HG03108 (cell line): ENCODE results near the gene BATF2.
"Not testable (repeated sequence)": the region's sequence is repeated elsewhere in the genome, so short reads cannot be mapped to it uniquely, and the experiment has no call there.

Experiments used
- ATAC-seq: cut with Tn5 transposase; IDR thresholded peaks from one replicate; pipeline ENCODE4 v1.9.1; 2021; ENCODE audit warnings: moderate library complexity; ENCODE audit not compliant: unreplicated experiment

Gene BATF2

DNA sequence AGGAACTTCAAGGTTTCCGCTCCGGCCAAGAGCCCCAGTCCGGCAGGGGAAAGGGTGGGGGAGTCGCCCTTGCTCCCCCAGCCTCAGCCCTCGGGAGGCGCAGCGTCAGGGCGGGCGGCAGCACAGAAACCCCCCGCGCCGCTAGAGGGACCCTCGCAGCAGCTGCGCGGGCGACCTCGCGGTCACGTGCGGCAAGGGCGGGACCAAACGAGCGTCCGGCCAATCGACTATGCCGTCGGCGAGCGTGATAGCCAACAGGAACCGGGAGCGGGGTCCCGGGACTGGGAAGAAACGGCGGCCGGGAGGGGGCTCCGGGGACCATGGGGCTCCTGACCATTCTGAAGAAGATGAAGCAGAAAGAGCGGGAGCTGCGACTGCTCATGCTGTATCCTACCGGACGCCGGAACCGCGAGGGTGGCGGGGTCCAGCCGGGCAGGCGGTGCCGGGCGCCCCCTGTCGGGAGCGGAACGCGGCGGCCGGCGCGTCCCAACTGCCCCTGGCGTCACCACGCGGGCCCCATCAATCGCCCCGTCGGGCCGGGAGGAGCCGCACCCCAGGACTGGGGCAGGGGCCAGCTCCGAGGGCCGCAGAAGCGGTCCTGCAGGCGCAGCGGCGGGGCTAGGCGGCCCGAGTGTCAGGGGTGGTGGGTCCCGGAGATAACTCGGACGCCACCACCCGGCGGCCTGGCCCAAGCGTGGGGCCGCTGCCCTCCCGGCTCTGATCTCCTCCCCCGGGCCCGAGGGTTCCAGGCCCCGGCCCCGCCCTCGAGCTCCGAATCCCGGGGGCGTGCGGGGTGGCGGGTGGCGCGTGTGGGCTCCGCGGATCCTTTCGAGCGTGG, 17.3 kb upstream of the BATF2 start, which contains the start of gene ARL2:
Gene ARL2, plus strand, starts transcription at position 273 of the 838 bp plus-strand sequence. Its CDS starts 48 bp downstream, at position 321.
- peak; percentile 69 for ATAC-seq

DNA sequence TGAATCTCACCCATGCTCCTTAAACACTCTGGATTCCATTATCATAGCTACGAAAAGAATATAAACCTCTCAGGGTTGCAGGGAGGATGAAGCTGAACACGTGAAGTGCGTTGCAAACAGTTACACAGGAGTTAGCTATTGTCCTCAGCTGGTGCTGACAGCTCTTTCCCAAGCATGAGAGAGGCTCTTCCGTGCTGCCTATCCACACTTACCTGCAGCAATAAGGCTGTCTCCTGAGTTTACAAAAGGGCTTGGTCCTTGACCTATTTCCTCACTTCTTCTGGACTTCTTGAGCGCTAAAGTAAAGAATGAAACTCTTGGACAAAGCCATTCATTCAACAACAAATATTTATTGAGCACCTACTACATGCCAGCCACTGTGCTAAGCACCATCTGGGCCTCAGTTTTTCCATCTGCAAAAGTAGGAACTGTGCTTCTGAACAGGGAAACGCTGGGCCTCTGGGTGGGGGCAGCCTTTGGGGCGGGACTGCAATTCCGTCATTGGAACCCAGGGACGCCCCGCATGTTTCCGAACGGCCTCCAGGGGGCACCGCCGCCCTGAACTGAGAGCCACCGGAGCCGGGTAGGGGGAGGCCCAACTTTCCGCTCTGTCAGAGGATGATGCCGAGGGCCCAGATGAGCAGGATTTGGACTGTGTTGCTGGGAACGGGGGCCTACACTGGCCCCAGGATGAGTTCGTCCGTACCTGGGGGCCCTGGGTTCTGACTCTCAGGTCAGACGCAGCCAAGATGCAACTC, 16.5 kb upstream of the BATF2 start:
- peak; percentile 56 for ATAC-seq

DNA sequence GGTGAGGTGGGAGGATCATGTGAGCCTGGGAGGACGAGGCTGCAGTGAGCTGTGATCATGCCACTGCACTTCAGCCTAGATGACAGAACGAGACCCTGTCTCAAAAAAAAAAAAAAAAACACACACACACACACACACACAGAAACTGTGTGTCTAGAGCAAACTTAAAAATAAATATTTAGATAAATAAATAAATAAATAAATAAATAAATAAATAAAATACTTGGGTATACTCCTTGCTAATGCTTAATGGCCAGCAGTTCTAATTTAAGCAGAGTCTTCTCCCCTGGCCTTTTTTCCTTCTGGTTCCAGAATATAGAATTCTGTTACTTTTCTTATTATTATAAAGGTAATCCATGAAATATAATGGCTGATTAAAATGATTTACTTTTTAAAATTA, 12.1 kb upstream of the BATF2 start:
- no peak for ATAC-seq

DNA sequence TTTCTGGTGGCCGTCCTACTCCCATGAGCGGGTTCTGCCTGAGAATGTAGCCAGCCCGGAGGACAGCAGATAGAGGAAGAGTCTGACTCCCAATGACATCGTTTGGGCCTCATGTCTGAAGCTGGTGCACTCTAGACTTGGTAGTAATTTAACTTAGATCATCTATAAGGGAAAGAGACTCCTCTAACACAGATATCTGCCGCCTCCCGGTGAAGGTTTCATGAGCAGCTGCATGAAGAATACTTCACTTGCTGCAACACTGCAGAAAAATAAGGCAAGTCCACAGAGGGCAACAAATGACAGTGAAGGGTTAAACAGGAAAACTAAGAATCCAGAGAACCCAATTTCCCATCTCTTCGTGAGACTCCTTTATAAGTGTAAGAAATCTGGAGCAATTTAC, 11.2 kb upstream of the BATF2 start:
- ATAC-seq = no peak

DNA sequence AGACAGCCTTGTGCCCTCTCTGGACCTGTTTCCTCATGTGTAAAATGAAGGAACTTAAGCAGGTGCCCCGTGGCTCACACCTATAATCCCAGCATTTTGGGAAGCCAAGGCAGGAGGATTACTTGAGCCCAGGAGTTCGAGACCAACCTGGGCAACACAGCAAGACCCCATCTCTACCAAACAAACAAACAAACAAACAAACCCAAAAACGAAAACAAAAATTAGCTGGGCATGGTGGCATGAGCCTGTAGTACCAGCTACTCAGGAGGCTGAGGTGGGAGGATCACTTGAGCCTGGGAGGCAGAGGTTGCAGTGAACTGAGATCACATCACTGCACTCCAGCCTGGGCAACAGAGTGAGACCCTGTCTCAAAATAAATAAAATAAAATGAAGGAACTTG, 7.2 kb upstream of the BATF2 start:
- not testable (repeated sequence) for ATAC-seq

DNA sequence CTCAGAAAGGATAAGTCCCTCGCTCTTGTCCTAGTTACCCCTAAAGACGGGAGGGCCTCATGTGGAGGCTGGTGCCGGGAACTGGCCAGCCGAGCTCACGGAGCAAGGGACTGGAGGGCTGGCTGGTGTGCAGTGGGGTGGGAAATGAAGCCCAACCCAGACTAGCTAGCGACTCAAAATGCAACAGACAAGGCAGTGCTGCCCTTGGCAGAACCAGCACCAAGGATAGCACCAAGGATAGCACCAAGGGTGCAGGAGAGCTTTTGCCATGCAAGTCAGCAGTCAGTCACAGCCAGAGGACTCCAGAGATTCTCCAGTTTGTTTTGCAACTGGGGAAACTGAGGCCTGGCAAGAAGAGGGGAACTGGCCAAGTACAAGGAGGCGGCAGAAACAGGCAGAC, 6.5 kb upstream of the BATF2 start:
- no peak for ATAC-seq

DNA sequence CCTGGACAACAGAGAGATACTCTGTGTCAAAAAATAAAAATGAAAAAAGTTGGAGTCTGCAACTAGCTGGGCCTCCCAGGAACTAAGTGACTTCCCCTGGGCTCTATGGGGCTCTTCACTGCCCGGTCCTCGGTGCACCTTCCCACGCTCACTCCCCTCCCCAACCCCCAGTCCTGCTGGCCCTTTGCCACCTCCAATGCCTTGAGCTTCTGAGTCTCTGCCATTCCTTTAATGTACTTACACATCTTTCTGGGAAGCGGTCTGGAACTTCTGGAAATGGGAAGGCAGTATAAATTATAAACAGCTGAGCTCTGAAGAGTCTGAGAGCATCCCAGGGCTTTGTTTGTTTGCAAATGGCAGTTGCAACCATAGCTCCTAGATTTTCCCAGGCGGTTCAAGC, 5.9 kb upstream of the BATF2 start:
- no peak for ATAC-seq

DNA sequence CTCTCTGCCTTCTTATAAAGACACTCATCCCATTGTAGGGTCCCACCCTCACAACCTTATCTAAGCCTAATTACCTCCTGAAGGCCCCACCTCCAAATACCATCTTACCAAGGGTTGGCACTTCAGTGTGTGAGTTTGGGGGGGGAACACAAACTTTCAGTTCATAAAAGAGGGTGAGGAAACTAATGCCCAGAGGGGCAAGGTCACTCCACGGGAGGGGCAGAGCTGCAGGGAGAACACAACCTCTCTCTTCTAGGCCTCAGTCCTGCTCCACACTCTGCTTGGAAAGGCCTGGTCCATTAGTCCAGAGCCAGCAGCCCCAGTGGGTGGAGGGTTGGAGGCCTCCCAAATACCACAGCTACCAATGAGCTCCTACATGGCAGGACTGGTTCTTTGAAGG, 2.7 kb upstream of the BATF2 start:
- no peak for ATAC-seq

DNA sequence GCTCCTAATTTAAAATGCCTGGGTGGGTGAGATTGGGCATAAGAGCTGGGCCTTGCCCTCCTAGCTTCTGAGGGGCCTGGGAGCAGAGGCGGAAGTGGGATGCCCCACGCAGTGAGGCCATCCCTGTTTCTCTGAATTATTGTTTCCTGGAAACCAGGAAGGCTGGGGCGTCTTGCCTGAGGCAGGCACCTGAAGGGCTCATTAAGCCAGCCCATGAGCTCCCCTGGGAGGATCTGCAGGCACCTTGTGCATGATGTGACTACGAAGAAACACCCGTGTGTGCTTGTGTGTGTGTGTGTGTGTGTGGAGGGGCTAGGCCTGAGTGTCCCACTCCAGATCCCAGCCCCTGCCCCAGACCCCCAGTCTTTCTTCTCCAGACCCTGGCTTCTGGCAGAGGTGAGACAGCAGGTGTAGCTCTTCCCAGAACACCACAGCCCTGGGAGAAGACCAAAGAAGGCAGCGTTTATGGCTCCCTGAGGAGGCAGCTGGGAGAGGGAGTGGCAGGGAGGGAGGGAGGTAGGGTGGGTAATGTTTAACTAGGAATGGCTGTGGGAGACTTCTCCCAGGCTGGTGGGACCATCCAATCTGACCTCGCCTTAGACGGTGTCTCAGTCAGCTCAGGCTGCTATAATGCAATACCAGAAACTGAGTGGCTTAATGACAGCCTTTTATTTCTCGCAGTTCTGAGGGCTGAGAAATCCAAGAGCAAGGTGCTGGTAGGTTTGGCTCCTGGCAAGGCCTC, 2.1 kb upstream of the BATF2 start:
- ATAC-seq = no peak

DNA sequence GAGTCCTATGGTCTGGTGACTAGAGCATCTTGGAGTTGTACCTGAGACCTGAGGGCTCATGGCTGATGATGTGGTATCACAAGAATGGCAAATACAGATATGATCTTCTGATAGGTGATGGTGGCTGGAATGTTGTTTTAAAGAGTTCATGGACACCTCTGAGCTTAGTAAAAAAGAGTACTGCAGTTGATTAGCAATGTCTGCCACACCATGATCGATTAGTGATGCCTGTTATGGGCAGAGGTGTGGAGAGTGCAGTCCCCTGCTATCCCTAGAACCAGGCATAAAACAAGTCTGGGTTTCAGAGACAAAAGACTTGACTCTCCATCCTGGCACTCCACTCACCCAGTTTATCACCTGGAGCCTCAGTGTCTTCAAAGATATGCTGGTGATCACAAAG, 1.4 kb upstream of the BATF2 start:
- ATAC-seq = no peak

DNA sequence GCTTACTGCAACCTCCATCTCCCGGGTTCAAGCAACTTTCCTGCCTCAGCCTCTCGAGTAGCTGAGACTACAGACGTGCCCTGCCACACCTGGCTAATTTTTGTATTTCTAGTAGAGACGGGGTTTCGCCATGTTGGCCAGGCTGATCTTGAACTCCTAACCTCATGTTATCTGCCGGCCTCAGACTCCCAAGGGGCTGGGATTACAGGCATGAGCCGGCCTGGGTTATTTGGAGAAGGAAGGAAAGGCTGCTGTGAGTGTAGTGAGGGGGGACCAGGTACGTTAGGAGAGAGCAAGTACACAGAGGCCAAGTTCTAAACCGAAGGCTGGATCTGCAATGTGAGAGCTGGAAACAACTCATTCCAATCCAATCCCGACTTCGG, 453 bp downstream of the BATF2 start:
- no peak for ATAC-seq

DNA sequence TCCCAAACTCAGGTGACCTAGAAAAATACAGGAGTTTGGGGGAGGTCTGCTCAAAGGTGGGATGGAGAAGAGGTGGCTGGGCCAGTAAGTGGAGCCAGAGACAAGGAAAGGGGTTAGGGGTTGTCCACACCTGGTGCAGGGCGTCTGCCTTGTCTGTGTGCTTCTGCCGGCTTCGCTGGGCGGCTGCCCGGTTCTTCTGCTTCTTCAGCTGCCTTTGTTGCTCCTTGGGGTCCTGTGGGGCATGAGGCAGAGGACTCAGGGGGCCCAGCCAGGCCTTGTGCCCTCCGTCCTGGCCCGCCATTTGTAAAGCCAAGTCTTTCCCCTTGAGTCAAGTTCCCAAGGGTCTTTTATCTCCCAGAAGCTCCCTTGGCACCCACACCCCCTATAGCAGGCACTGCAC, 2.5 kb downstream of the BATF2 start:
- ATAC-seq = no peak

DNA sequence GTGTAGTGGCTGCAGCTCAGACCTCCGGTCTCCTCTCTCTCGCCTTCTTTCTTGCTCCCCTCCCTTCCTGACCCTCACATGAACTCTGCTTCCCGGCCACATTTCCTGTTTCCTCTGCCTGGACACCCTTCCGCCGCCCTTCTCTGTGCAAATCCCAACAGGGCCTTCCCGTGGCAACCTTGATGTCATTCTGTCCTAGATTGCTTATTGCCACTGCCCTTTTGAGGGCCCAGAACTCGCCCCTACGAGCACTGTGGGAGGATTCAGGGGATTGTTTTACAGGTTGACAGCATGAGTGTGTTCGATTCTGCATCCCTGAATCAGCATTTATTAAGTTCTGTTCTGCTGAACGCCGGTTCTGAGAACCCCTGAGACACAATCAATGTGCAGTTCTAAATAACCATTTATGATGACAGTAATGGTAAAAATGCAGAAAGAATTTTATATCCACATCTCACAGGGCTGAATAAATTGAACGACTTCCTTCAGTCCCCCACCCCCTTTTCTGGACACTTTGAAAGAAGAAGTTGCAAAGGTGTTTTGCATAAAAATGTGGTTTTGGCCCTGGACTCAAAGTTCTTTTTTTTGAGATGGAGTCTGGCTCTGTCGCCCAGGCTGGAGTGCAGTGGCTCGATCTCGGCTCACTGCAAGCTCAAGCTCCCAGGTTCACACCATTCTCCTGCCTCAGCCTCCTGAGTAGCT, 6.4 kb downstream of the BATF2 start:
- no peak for ATAC-seq

DNA sequence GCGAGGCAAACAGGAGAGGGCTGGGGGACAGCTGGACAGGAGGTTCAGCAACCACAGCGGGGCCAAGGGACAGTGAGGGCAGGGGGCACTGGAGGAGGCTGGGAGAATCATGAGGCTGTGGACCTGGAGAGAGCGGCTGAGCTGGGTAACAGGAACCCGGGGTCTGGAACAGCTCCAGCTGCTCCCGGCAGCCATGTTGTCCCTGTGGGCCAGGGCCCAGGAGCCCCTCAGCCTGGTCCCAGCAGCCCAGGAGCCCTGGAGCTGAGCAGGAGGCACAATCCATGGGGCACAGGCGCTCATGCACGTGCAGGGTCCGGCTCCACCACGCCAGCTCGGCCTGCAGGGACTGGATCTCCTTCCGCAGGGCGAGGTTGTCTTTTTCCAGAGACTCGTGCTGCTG, 7.4 kb downstream of the BATF2 start:
- no peak for ATAC-seq

DNA sequence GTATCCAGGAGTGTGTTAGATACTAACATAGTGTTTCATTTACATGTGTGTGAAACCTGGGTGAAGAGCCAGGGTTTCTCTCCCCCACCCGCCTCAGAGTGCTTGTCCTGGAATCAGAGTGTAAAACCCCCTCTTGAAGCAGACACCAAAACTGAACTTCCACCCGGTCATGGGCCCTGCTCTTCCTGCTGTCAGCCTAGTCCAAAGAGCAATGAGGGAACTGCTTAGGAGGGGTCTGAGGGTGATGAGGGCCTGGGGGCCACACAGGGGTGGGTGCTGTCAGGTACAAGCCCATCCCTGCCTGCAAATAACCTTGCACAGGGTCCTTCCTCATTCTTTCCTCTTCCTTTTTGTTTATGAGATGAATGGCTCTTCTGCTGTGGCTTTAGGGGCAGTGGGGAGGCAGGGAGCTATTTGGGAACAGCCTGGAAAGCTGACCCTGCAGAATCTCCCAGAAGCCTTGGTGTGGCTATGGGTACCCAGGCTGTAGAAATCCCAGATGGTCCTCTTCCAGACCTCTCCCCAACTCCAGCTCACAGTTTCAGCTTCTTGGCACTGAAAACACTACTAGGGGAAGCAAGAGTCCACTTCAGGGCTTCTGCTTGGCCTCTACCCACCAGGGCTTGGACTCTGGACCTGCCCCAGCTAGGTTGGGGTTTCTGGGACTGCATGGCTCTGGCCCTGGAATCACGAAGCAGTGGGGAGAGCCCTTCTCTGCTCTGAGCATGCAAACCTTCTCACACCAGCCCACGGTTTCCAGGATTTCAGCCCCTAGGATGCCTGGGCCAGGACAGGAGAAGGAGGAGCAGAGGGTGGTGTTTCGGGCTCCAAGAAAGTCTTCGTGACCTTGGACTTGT, 8.5 kb downstream of the BATF2 start:
- no peak for ATAC-seq

DNA sequence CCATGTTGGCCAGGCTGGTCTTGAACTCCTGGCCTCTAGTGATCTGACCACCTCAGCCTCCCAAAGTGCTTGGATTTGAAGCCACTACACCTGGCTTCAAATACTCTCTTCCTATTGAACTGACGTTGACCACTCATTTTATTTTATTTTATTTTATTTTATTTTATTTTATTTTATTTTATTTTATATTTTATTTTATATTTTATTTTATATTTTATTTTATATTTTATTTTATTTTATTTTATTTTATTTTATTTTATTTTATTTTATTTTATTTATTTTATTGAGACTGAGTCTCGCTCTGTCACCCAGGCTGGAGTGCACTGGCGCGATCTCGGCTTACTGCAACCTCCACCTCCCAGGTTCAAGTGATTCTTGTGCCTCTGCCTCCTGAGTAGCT, 13.4 kb downstream of the BATF2 start:
- not testable (repeated sequence) for ATAC-seq

DNA sequence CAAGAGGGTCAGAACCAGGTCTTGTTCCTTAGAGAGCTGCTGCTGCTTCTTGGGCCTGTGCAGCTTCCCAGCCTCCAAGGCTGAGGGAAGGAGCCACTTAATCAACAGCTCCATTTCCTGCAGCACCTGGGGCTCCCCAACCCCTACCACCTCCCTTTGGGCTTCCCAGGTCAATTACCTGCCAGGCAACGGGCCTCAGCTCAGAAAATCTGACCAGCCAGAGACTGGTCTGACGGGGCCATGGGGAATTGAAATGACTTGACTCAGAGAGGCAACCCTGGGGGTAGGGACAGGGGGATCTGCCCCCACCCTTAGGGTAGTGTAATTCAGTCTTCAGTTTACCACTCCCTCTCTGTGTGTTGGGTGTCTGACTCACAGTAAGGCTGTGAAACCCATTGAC, 20.1 kb downstream of the BATF2 start:
- no peak for ATAC-seq

DNA sequence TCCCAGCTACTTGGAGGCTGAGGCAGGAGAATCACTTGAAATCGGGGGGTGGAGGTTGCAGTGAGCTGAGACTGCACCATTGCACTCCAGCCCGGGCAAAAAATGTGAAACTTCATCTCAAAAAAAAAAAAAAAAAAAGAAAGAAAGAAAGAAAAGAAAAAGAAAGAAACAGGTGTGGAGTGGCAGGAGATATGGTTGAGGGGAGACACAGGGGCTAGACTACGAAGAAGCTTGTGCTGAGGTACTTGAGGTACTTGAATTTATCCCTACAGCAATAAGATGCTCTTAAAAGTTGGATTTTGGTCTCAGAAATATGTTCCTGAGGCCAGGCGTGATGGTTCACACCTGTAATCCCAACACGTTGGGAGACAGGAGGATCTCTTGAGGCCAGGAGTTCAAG, 22.6 kb downstream of the BATF2 start:
- ATAC-seq = no peak

DNA sequence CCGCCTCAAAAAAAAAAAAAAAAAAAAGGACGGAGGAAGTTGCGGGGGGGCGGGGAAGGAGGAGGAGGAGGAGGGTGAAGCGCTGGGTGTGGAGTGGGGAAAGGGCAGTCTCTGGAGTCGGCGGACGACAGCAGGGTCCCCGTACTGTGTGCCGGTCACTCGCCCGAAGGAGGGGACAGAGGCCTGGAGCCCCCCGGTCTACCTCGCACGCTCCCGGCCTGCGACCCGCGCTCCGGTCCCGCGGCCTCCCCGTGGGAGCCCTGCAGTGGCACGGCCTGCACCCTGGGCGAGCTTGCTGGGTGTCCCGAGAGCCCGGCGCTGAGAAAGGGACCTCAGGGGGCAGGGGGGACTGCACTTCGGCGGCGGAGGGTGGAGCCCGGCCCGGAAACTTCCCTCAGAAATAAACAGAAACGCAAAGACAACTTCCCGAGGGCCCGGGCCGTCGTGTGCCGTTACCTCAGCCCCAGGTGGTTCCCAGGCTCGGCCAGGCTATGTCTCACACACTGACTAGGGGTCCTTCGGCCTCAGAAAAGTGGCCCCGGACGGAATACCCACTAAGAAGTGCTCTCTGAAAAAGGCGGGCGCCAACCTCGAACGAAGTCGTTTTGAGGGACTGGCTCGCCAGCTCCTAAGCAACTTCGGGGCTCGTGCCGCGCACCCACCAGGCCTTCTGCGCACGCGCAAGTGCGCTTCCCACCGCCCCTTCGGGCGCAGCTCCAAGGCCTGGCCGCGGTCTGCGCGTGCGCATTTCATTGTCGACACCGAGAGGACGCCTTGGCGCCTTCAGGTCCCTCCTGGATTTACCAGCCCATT, 25.1 kb downstream of the BATF2 start, which contains the start of gene MAJIN:
Gene MAJIN, minus strand, starts transcription at position 688 of the 813 bp plus-strand sequence. CDS start 12,703 bp downstream, outside the sequence.
- no peak for ATAC-seq
